ENCODE measurements around the gene PSME3IP1. TPM values are rescaled to one million over a fixed set of nuclear protein-coding genes. Genes with fewer than 3 reads are reported as not detected.

The PSME3IP1 gene
- total RNA-seq, 1 donor from 2014 or later: 83.1 TPM

- H3K27me3 Mint-ChIP-seq (ENCODE audit: unreplicated experiment): no peaks in the 10 kb centered on the region
- peaks cover 3% of the 10 kb centered on the region for H3K36me3 Mint-ChIP-seq (ENCODE audit: unreplicated experiment)
- no peak for DNase-seq (ENCODE audit: extremely low spot score, unreplicated experiment)
- no peak overlapping the region for H3K4me3 Mint-ChIP-seq (ENCODE audit: unreplicated experiment)
- H3K27ac Mint-ChIP-seq (ENCODE audit: unreplicated experiment): peak overlapping the region; percentile 73
- peaks cover 60% of the 10 kb centered on the region for H3K4me1 Mint-ChIP-seq (ENCODE audit: unreplicated experiment)
- no peaks in the 10 kb centered on the region for H3K9me3 Mint-ChIP-seq (ENCODE audit: unreplicated experiment)
- no peak for TF ChIP-seq CTCF (IDR thresholded peaks at IDR 0.05)
These were observed 10.4 kb upstream of the PSME3IP1 start for GRCh38 chr16:57196286-57196685.

GRCh38 chr16:57194512-57194911 lies 8.7 kb upstream of the PSME3IP1 start:
- no peaks in the 10 kb centered on the region for H3K27me3 Mint-ChIP-seq (ENCODE audit: unreplicated experiment)
- peaks cover 75% of the 10 kb centered on the region for H3K4me1 Mint-ChIP-seq (ENCODE audit: unreplicated experiment)
- peak overlapping the region; percentile 31 for H3K4me3 Mint-ChIP-seq (ENCODE audit: unreplicated experiment)
- no peaks in the 10 kb centered on the region for H3K9me3 Mint-ChIP-seq (ENCODE audit: unreplicated experiment)
- no peak for DNase-seq (ENCODE audit: extremely low spot score, unreplicated experiment)
- peak overlapping the region; percentile 84 for H3K27ac Mint-ChIP-seq (ENCODE audit: unreplicated experiment)
- no peak for TF ChIP-seq CTCF (IDR thresholded peaks at IDR 0.05)
- peaks cover 3% of the 10 kb centered on the region for H3K36me3 Mint-ChIP-seq (ENCODE audit: unreplicated experiment)

- no peak for DNase-seq (ENCODE audit: extremely low spot score, unreplicated experiment)
- H3K4me3 Mint-ChIP-seq (ENCODE audit: unreplicated experiment): peak overlapping the region; percentile 24
- no peaks in the 10 kb centered on the region for H3K27me3 Mint-ChIP-seq (ENCODE audit: unreplicated experiment)
- no peaks in the 10 kb centered on the region for H3K9me3 Mint-ChIP-seq (ENCODE audit: unreplicated experiment)
- TF ChIP-seq CTCF (IDR thresholded peaks at IDR 0.05): no peak
- H3K36me3 Mint-ChIP-seq (ENCODE audit: unreplicated experiment): no peaks in the 10 kb centered on the region
- peak overlapping the region; percentile 84 for H3K27ac Mint-ChIP-seq (ENCODE audit: unreplicated experiment)
- H3K4me1 Mint-ChIP-seq (ENCODE audit: unreplicated experiment): peaks cover 85% of the 10 kb centered on the region
These were observed 7.1 kb upstream of the PSME3IP1 start for GRCh38 chr16:57192720-57193486.

- no peak for DNase-seq (ENCODE audit: extremely low spot score, unreplicated experiment)
- no peaks in the 10 kb centered on the region for H3K36me3 Mint-ChIP-seq (ENCODE audit: unreplicated experiment)
- H3K27me3 Mint-ChIP-seq (ENCODE audit: unreplicated experiment): no peaks in the 10 kb centered on the region
- H3K4me1 Mint-ChIP-seq (ENCODE audit: unreplicated experiment): peaks cover 90% of the 10 kb centered on the region
- H3K27ac Mint-ChIP-seq (ENCODE audit: unreplicated experiment): peak overlapping the region; percentile 84
- no peak overlapping the region for H3K4me3 Mint-ChIP-seq (ENCODE audit: unreplicated experiment)
- TF ChIP-seq CTCF (IDR thresholded peaks at IDR 0.05): no peak
- H3K9me3 Mint-ChIP-seq (ENCODE audit: unreplicated experiment): no peaks in the 10 kb centered on the region
These were observed 6.3 kb upstream of the PSME3IP1 start for GRCh38 chr16:57192146-57192545.

GRCh38 chr16:57191056-57191571 lies 5.3 kb upstream of the PSME3IP1 start:
- H3K36me3 Mint-ChIP-seq (ENCODE audit: unreplicated experiment): no peaks in the 10 kb centered on the region
- DNase-seq (ENCODE audit: extremely low spot score, unreplicated experiment): no peak
- H3K4me3 Mint-ChIP-seq (ENCODE audit: unreplicated experiment): peak overlapping the region; percentile 14
- H3K27ac Mint-ChIP-seq (ENCODE audit: unreplicated experiment): peak overlapping the region; percentile 79
- H3K27me3 Mint-ChIP-seq (ENCODE audit: unreplicated experiment): no peaks in the 10 kb centered on the region
- no peaks in the 10 kb centered on the region for H3K9me3 Mint-ChIP-seq (ENCODE audit: unreplicated experiment)
- TF ChIP-seq CTCF (IDR thresholded peaks at IDR 0.05): no peak
- peaks cover 80% of the 10 kb centered on the region for H3K4me1 Mint-ChIP-seq (ENCODE audit: unreplicated experiment)
